IMR-90 (cell line): ENCODE results near the gene TRPM7. TPM values are rescaled to one million over a fixed set of nuclear protein-coding genes. Genes with fewer than 3 reads are reported as not detected.

Experiments
- ATAC-seq: fragments of 200-7000 bp; cut with Tn5 transposase; 2 replicates; pipeline ENCODE4 v1.9.1; 2020; ENCODE audit warnings: low read depth, mild to moderate bottlenecking, moderate library complexity
- BruUV-seq: library from RNA; stranded (reverse); fragments of 400-500 nt; replicated peaks from 2 replicates; lab custom pipeline; 2021; lab: Mats Ljungman, UMichigan
- CTCF ChIA-PET: fragments of 300-600 bp; formaldehyde crosslinking; extraction: SDS; loops from one replicate; lab custom pipeline; 2021; ENCODE audit warnings: antibody characterized with exemption; lab: Yijun Ruan, JAX
- POLR2A ChIA-PET: fragments of 300-600 bp; sonication (Branson Sonifier 250); formaldehyde crosslinking; loops from one replicate; lab custom pipeline; 2022; ENCODE audit warnings: antibody characterized with exemption; ENCODE audit not compliant: unreplicated experiment; lab: Charles Lee
- DNase-seq: peaks from one replicate; pipeline ENCODE4 v3.0.0; 2013
- H2AFZ ChIP-seq: replicated peaks from 2 replicates; pipeline ENCODE3; 2013; ENCODE audit warnings: low read length, mild to moderate bottlenecking; ENCODE audit not compliant: poor library complexity
- H2AK5ac ChIP-seq: 2 replicates; pipeline ENCODE4 v1.6.1; 2013; ENCODE audit warnings: low read depth, low read length, inconsistent platforms
- H2AK9ac ChIP-seq: replicated peaks from 2 replicates; pipeline ENCODE3; 2013; ENCODE audit warnings: mild to moderate bottlenecking, low read depth, low read length, moderate library complexity; ENCODE audit not compliant: poor library complexity
- H2BK120ac ChIP-seq: 2 replicates; pipeline ENCODE4 v1.6.1; 2013; ENCODE audit warnings: low read depth, low read length, inconsistent platforms
- H2BK15ac ChIP-seq: 3 replicates; pipeline ENCODE4 v1.6.1; 2013; ENCODE audit warnings: low read depth, low read length, inconsistent platforms
- H2BK20ac ChIP-seq: 2 replicates; pipeline ENCODE4 v1.6.1; 2013; ENCODE audit warnings: low read depth, mild to moderate bottlenecking, inconsistent platforms, low read length, moderate library complexity
- H2BK5ac ChIP-seq: 2 replicates; pipeline ENCODE4 v1.6.1; 2013; ENCODE audit warnings: mild to moderate bottlenecking, low read depth, low read length, inconsistent platforms; ENCODE audit not compliant: poor library complexity, severe bottlenecking
- H3K14ac ChIP-seq: replicated peaks from 2 replicates; pipeline ENCODE4 v1.6.1; 2013; ENCODE audit warnings: low read depth, low read length, inconsistent platforms
- H3K18ac ChIP-seq: 2 replicates; pipeline ENCODE4 v1.6.1; 2013; ENCODE audit warnings: low read depth, low read length, control low read depth
- H3K23ac ChIP-seq: 2 replicates; pipeline ENCODE4 v1.6.1; 2013; ENCODE audit warnings: low read depth, low read length, inconsistent platforms
- H3K27ac ChIP-seq: 2 replicates; pipeline ENCODE4 v1.5.1; 2013; ENCODE audit warnings: mild to moderate bottlenecking, control low read depth, low read length; ENCODE audit not compliant: insufficient read depth
- H3K27me3 ChIP-seq: 2 replicates; pipeline ENCODE4 v1.6.1; 2013; ENCODE audit warnings: low read length; ENCODE audit not compliant: control insufficient read depth, insufficient read depth
- H3K36me3 ChIP-seq: 2 replicates; pipeline ENCODE4 v1.6.1; 2013; ENCODE audit warnings: low read length, mixed read lengths; ENCODE audit not compliant: control insufficient read depth, insufficient read depth
- H3K4ac ChIP-seq: 2 replicates; pipeline ENCODE4 v1.6.1; 2013; ENCODE audit warnings: low read depth, low read length, inconsistent platforms
- H3K4me1 ChIP-seq: 2 replicates; pipeline ENCODE4 v1.6.1; 2013; ENCODE audit warnings: low read length, mixed read lengths; ENCODE audit not compliant: control insufficient read depth, insufficient read depth
- H3K4me2 ChIP-seq: 2 replicates; pipeline ENCODE4 v1.6.1; 2013; ENCODE audit warnings: low read depth, mild to moderate bottlenecking, control low read depth, low read length, moderate library complexity
- H3K4me3 ChIP-seq: 2 replicates; pipeline ENCODE4 v1.5.1; 2013; ENCODE audit warnings: low read depth, mild to moderate bottlenecking, control low read depth, low read length, moderate library complexity; ENCODE audit not compliant: insufficient read depth
- H3K56ac ChIP-seq: 2 replicates; pipeline ENCODE4 v1.6.1; 2013; ENCODE audit warnings: low read length, inconsistent platforms; ENCODE audit not compliant: insufficient read depth; ENCODE audit errors: extremely low read depth
- H3K79me1 ChIP-seq, 2 experiments: 2 replicates each; pipeline ENCODE4 v1.6.1; 2013; ENCODE audit warnings: low read length in 2 of 2, inconsistent platforms in 1 of 2, low read depth in 1 of 2
- H3K9ac ChIP-seq: 2 replicates; pipeline ENCODE4 v1.6.1; 2013; ENCODE audit warnings: low read depth, low read length, control low read depth
- H3K9me1 ChIP-seq: 2 replicates; pipeline ENCODE4 v1.6.1; 2013; ENCODE audit warnings: low read length, inconsistent platforms; ENCODE audit not compliant: insufficient read depth
- H3K9me3 ChIP-seq: 2 replicates; pipeline ENCODE4 v1.6.1; 2013; ENCODE audit warnings: low read length; ENCODE audit not compliant: control insufficient read depth, insufficient read depth
- H4K20me1 ChIP-seq: 2 replicates; pipeline ENCODE4 v1.6.1; 2013; ENCODE audit warnings: low read length, inconsistent platforms; ENCODE audit not compliant: insufficient read depth
- H4K5ac ChIP-seq: 2 replicates; pipeline ENCODE4 v1.6.1; 2013; ENCODE audit warnings: mild to moderate bottlenecking, low read depth, low read length, control low read depth
- H4K8ac ChIP-seq, 2 experiments: 2 replicates each; pipeline ENCODE4 v1.6.1; 2013; ENCODE audit warnings: low read depth in 2 of 2, low read length in 2 of 2, control low read depth in 1 of 2, inconsistent platforms in 1 of 2
- H4K91ac ChIP-seq: 2 replicates; pipeline ENCODE4 v1.6.1; 2013; ENCODE audit warnings: low read depth, low read length, inconsistent platforms; ENCODE audit not compliant: insufficient read depth
- BHLHE40 ChIP-seq: fragments of 150-350 bp; IDR thresholded peaks from 2 replicates; pipeline ENCODE4 v1.6.1; 2016; ENCODE audit warnings: mild to moderate bottlenecking, low read depth, low read length
- CEBPB ChIP-seq: IDR thresholded peaks from 2 replicates; pipeline ENCODE4 v1.6.1; 2012; ENCODE audit warnings: low read depth, low read length, improper control_type of control experiment
- CHD1 ChIP-seq: IDR thresholded peaks from 2 replicates; pipeline ENCODE4 v1.6.1; 2012; ENCODE audit warnings: low read depth, low read length, improper control_type of control experiment
- CTCF ChIP-seq: conservative IDR thresholded peaks from 2 replicates; pipeline ENCODE4 v1.5.1; 2012; ENCODE audit warnings: mild to moderate bottlenecking, low read depth, low read length, improper control_type of control experiment
- FOS ChIP-seq: fragments of 150-350 bp; IDR thresholded peaks from 2 replicates; pipeline ENCODE4 v1.6.1; 2016; ENCODE audit warnings: low read depth, low read length
- MAZ ChIP-seq: IDR thresholded peaks from 2 replicates; pipeline ENCODE4 v1.6.1; 2012; ENCODE audit warnings: low read depth, mild to moderate bottlenecking, low read length, improper control_type of control experiment, moderate library complexity, borderline replicate concordance
- MXI1 ChIP-seq: IDR thresholded peaks from 2 replicates; pipeline ENCODE4 v1.6.1; 2012; ENCODE audit warnings: low read depth, mild to moderate bottlenecking, low read length, moderate library complexity, borderline replicate concordance
- NFE2L2 ChIP-seq: fragments of 150-350 bp; IDR thresholded peaks from 2 replicates; pipeline ENCODE4 v1.6.1; 2016; ENCODE audit warnings: low read depth, mild to moderate bottlenecking, low read length
- RCOR1 ChIP-seq: IDR thresholded peaks from 2 replicates; pipeline ENCODE4 v1.6.1; 2012; ENCODE audit warnings: mild to moderate bottlenecking, low read length, improper control_type of control experiment; ENCODE audit not compliant: insufficient replicate concordance
- RFX5 ChIP-seq: IDR thresholded peaks from 2 replicates; pipeline ENCODE4 v1.8.0; 2012; ENCODE audit warnings: low read depth, mild to moderate bottlenecking, low read length, moderate library complexity
- SMC3 ChIP-seq: fragments of 150-350 bp; IDR thresholded peaks from 2 replicates; pipeline ENCODE4 v1.6.1; 2016; ENCODE audit warnings: low read depth, mild to moderate bottlenecking, antibody characterized with exemption, low read length, moderate library complexity
- USF2 ChIP-seq: fragments of 150-350 bp; IDR thresholded peaks from 2 replicates; pipeline ENCODE4 v1.6.1; 2017; ENCODE audit warnings: mild to moderate bottlenecking, antibody characterized with exemption, low read length, low read depth
- WGBS, 2 experiments: methylation state at CpG; one replicate each; pipeline versions ENCODE4 v1.1.5 to v1.1.7; 2013; ENCODE audit warnings: missing lambda C conversion rate in 2 of 2; ENCODE audit not compliant: insufficient read length in 1 of 2; ENCODE audit errors: extremely low coverage in 2 of 2; 5-methylcytosine and 5-hydroxymethylcytosine counted together
- dilution Hi-C: fragments of 300-500 bp; cut with HindIII; formaldehyde crosslinking; loops from one replicate; pipeline ENCODE4 v1.14.3; 2018; ENCODE audit warnings: low sequenced_read_pairs; ENCODE audit not compliant: unreplicated experiment
- in situ Hi-C: fragments of 300-500 bp; cut with MboI; formaldehyde crosslinking; loops from 3 replicates; pipeline ENCODE4 v1.14.3; 2019; ENCODE audit warnings: low sequenced_read_pairs, inconsistent platforms, mixed read lengths
- intact Hi-C: fragments of 100-400 bp; cut with micrococcal nuclease; formaldehyde crosslinking; loops from 2 replicates; pipeline ENCODE4 v1.10.0; 2022
- polyA plus RNA-seq, 3 experiments: library from polyadenylated mRNA; depleted of rRNA; stranded (reverse); fragments of >200 nt; gene quantifications; 2 replicates each; pipeline ENCODE4 v1.2.3, GENCODE V29; 2012; ENCODE audit warnings: low replicate concordance in 1 of 3
- total RNA-seq: library from RNA; depleted of rRNA; stranded (reverse); fragments of >200 nt; gene quantifications from 2 replicates; pipeline ENCODE4 v1.2.3, GENCODE V29; 2012

The TRPM7 gene
- total and polyA plus RNA-seq, 2 of the 4 experiments (the other 2 are of a cell fraction): 10.6 to 27.8 TPM

- CTCF ChIA-PET: interaction anchor here (0.6 kb wide), 1 partner anchor 15 kb away, joined by 5 read pairs; no protein-coding TSS in a partner anchor
- Histone ChIP-seq H2BK5ac (no peak overlapping the region), H3K79me1 (no peaks in the 10 kb centered on the region), H4K91ac (no peak overlapping the region), H3K27me3 (no peaks in the 10 kb centered on the region), H3K18ac (no peak overlapping the region), H2BK20ac (no peak overlapping the region), H3K4me2 (no peak overlapping the region), H2AK9ac (no peak overlapping the region), H2BK120ac (no peak overlapping the region), H4K8ac (no peak overlapping the region), H2BK15ac (no peak overlapping the region), H3K36me3 (peaks cover 20% of the 10 kb centered on the region), H3K4me1 (no peaks in the 10 kb centered on the region), H3K14ac (no peak overlapping the region), H3K4me3 (no peak overlapping the region), H3K9me1 (no peaks in the 10 kb centered on the region), H3K9me3 (no peaks in the 10 kb centered on the region), H3K23ac (no peak overlapping the region), H3K4ac (no peak overlapping the region), H3K27ac (no peak overlapping the region), H2AFZ (no peak overlapping the region), H3K9ac (no peak overlapping the region), H3K56ac (no peak overlapping the region), H4K20me1 (no peaks in the 10 kb centered on the region), H2AK5ac (no peak overlapping the region), H4K5ac (no peak overlapping the region)
- WGBS, 2 experiments: no CpG with 5 or more reads among the region's 1 CpG
- in situ Hi-C loops: no loop called here
- intact Hi-C loops: no loop called here
- no peak for ATAC-seq
- POLR2A ChIA-PET: no interaction called here
- no peak for DNase-seq
- TF ChIP-seq CTCF (no peak), FOS (no peak), RFX5 (no peak), SMC3 (no peak), CEBPB (no peak), USF2 (no peak), MXI1 (no peak), BHLHE40 (no peak), RCOR1 (no peak), NFE2L2 (no peak), MAZ (no peak), CHD1 (no peak)
- no TSS peak for BruUV-seq
- dilution Hi-C loops: no loop called here
Observed at GRCh38 chr15:50718700-50719125, 32.1 kb upstream of the TRPM7 start.
